Measurements from ENCODE around the gene BCL2L13. TPM values are rescaled to one million over a fixed set of nuclear protein-coding genes. Genes with fewer than 3 reads are reported as not detected.

The BCL2L13 gene
- total RNA-seq, 6 experiments from 2014 or later: 26.2 to 44.5 (median 37.3) TPM

GRCh38 chr22:17767233-17768065, 128.9 kb downstream of the BCL2L13 start:
- WGBS (ENCODE audit: insufficient coverage, low coverage, low lambda C conversion rate, missing lambda C conversion rate): 56% methylated on average over 13 of the region's 14 CpGs
- Histone ChIP-seq H3K36me3 (no peaks in the 10 kb centered on the region), H3K27ac (peak overlapping the region; percentile 33 to 96 (median 36)), H3K9me3 (no peaks in the 10 kb centered on the region), H3K4me1 (peaks cover 0 to 57% (median 20%) of the 10 kb centered on the region in 4 donors), H3K4me3 (no peak overlapping the region), H3K27me3 (no peaks in the 10 kb centered on the region)
- intact Hi-C loops (cut with DNase I): no loop called here
- DNase-seq (no peak), ATAC-seq (peak in 2 of 4 donors; percentile 11 to 24)
- TF ChIP-seq CTCF (IDR thresholded peaks at IDR 0.05) (no peak), POLR2A (IDR thresholded peaks at IDR 0.05) (no peak)

- DNase-seq (peak in 2 of 3 donors; percentile 77 to 78), ATAC-seq (peak; percentile 22 to 74 (median 56))
- TF ChIP-seq POLR2A (IDR thresholded peaks at IDR 0.05) (no peak), CTCF (IDR thresholded peaks at IDR 0.05) (no peak)
- Histone ChIP-seq H3K4me3 (peak overlapping the region in 1 of 3 donors; percentile 2), H3K27me3 (no peaks in the 10 kb centered on the region), H3K27ac (peak overlapping the region; percentile 71 to 96 (median 72)), H3K36me3 (no peaks in the 10 kb centered on the region), H3K4me1 (peaks cover 0 to 62% (median 20%) of the 10 kb centered on the region in 4 donors), H3K9me3 (no peaks in the 10 kb centered on the region)
- intact Hi-C loops (cut with DNase I): no loop called here
- WGBS (ENCODE audit: insufficient coverage, low coverage, low lambda C conversion rate, missing lambda C conversion rate): 16% methylated on average over 3 of the region's 14 CpGs
Observed at GRCh38 chr22:17769013-17769715, 130.6 kb downstream of the BCL2L13 start.

GRCh38 chr22:17769716-17770082, 131.1 kb downstream of the BCL2L13 start:
- Histone ChIP-seq H3K27ac (peak overlapping the region; percentile 71 to 96 (median 72)), H3K27me3 (no peaks in the 10 kb centered on the region), H3K9me3 (no peaks in the 10 kb centered on the region), H3K36me3 (no peaks in the 10 kb centered on the region), H3K4me3 (peak overlapping the region in 1 of 3 donors; percentile 2), H3K4me1 (peaks cover 0 to 57% (median 20%) of the 10 kb centered on the region in 4 donors)
- peak; percentile 84 to 95 (median 95) for DNase-seq
- WGBS (ENCODE audit: insufficient coverage, low coverage, low lambda C conversion rate, missing lambda C conversion rate): no CpG with 5 or more reads among the region's 9 CpGs
- intact Hi-C loops (cut with DNase I): no loop called here
- TF ChIP-seq POLR2A (IDR thresholded peaks at IDR 0.05): peak; percentile 17
- no peak for TF ChIP-seq CTCF (IDR thresholded peaks at IDR 0.05)
- peak; percentile 62 to 81 (median 77) for ATAC-seq

GRCh38 chr22:17770180-17771077, 131.9 kb downstream of the BCL2L13 start:
- Histone ChIP-seq H3K27ac (peak overlapping the region; percentile 18 to 96 (median 71)), H3K4me3 (no peak overlapping the region), H3K36me3 (no peaks in the 10 kb centered on the region), H3K9me3 (no peaks in the 10 kb centered on the region), H3K4me1 (peaks cover 0 to 56% (median 20%) of the 10 kb centered on the region in 4 donors), H3K27me3 (no peaks in the 10 kb centered on the region)
- intact Hi-C loops (cut with DNase I): no loop called here
- DNase-seq (peak in 2 of 3 donors; percentile 73 to 78), ATAC-seq (peak in 3 of 4 donors; percentile 6 to 22 (median 12))
- TF ChIP-seq CTCF (IDR thresholded peaks at IDR 0.05): no peak
- TF ChIP-seq POLR2A (IDR thresholded peaks at IDR 0.05): no peak
- 37% methylated on average over 10 of the region's 19 CpGs for WGBS (ENCODE audit: insufficient coverage, low coverage, low lambda C conversion rate, missing lambda C conversion rate)

All from right lobe of liver (tissue), 6 donors.